GM12878 (cell line): ENCODE data around the gene VPS16. TPM values are rescaled to one million over a fixed set of nuclear protein-coding genes. Genes with fewer than 3 reads are reported as not detected.

ENCODE experiments used
- ATAC-seq: fragments of 200-7000 bp; cut with Tn5 transposase; 3 replicates; pipeline ENCODE4 v1.9.1; 2020; ENCODE audit warnings: mild to moderate bottlenecking, moderate library complexity
- BruUV-seq: library from RNA; stranded (reverse); fragments of 400-500 nt; replicated peaks from 2 replicates; lab custom pipeline; 2021; lab: Mats Ljungman, UMichigan
- CTCF ChIA-PET: fragments of 300-600 bp; sonication (Branson Sonifier 250); formaldehyde crosslinking; extraction: SDS; loops from one replicate; lab custom pipeline; 2021; ENCODE audit warnings: inconsistent platforms; lab: Yijun Ruan, JAX
- POLR2A ChIA-PET: fragments of 350-600 bp; formaldehyde crosslinking; extraction: SDS; loops from one replicate; lab custom pipeline; 2021; ENCODE audit warnings: inconsistent platforms; lab: Charles Lee
- RAD21 ChIA-PET: fragments of 300-600 bp; sonication (Branson Sonifier 250); formaldehyde crosslinking; loops from one replicate; lab custom pipeline; 2023; ENCODE audit warnings: antibody characterized with exemption; ENCODE audit not compliant: unreplicated experiment; lab: Charles Lee
- SMC1A ChIA-PET: fragments of 300-600 bp; sonication (Branson Sonifier 250); formaldehyde crosslinking; loops from one replicate; lab custom pipeline; 2023; ENCODE audit not compliant: unreplicated experiment, uncharacterized antibody; lab: Charles Lee
- DNase-seq: peaks from one replicate; pipeline ENCODE4 v3.0.0-alpha.2; 2011; ENCODE audit warnings: low read depth, low spot score
- FAIRE-seq: peaks from 3 replicates; lab custom pipeline; 2011; peaks lifted over from hg19 to GRCh38; lab: Jason Lieb, UNC
- H2AFZ ChIP-seq: 2 replicates; pipeline ENCODE4 v1.6.0; 2011; ENCODE audit warnings: low read depth, low read length, control low read depth; ENCODE audit not compliant: control insufficient read depth
- H3K27ac ChIP-seq: 2 replicates; pipeline ENCODE4 v1.5.1; 2011; ENCODE audit warnings: control low read depth; ENCODE audit not compliant: control insufficient read depth, insufficient read depth
- H3K27me3 ChIP-seq, 2 experiments: replicated peaks in 1 of 2; 2 replicates each; pipeline versions ENCODE4 v1.6.0 to v1.6.1; 2011; ENCODE audit warnings: low read length in 1 of 2; ENCODE audit not compliant: control insufficient read depth in 2 of 2, insufficient read depth in 2 of 2
- H3K36me3 ChIP-seq, 2 experiments: 2 replicates each; pipeline ENCODE4 v1.5.1; 2011; ENCODE audit warnings: low read length in 1 of 2; ENCODE audit not compliant: control insufficient read depth in 2 of 2, insufficient read depth in 2 of 2
- H3K4me1 ChIP-seq: 2 replicates; pipeline ENCODE4 v1.6.1; 2011; ENCODE audit warnings: mild to moderate bottlenecking, low read length, moderate library complexity, mixed read lengths; ENCODE audit not compliant: control insufficient read depth, insufficient read depth
- H3K4me2 ChIP-seq: 2 replicates; pipeline ENCODE4 v1.6.0; 2011; ENCODE audit warnings: control low read depth; ENCODE audit not compliant: control insufficient read depth, insufficient read depth
- H3K4me3 ChIP-seq: fragments of 200-600 bp; sonication (generic); 2 replicates; pipeline ENCODE4 v1.5.1; 2016
- H3K79me2 ChIP-seq: 2 replicates; pipeline ENCODE4 v1.6.0; 2011; ENCODE audit warnings: low read length; ENCODE audit not compliant: control insufficient read depth, insufficient read depth
- H3K9ac ChIP-seq: 2 replicates; pipeline ENCODE4 v1.8.0; 2011; ENCODE audit warnings: low read length, control low read depth, mixed read lengths; ENCODE audit not compliant: control insufficient read depth, insufficient read depth
- H3K9me3 ChIP-seq: replicated peaks from 3 replicates; pipeline ENCODE4 v1.5.1; 2011; ENCODE audit warnings: mild to moderate bottlenecking, low read length; ENCODE audit not compliant: control insufficient read depth, insufficient read depth
- H4K20me1 ChIP-seq: 2 replicates; pipeline ENCODE4 v1.6.0; 2011; ENCODE audit not compliant: control insufficient read depth, insufficient read depth
- E2F4 ChIP-seq: IDR thresholded peaks from 2 replicates; pipeline ENCODE4 v1.6.1; 2012; ENCODE audit warnings: low read depth, low read length, improper control_type of control experiment
- ETV6 ChIP-seq, 2 experiments: fragments of 450-650 bp in 1 of 2; IDR thresholded peaks in 1 of 2; conservative IDR thresholded peaks in 1 of 2; 2 replicates each; pipeline ENCODE4 v1.6.1; 2014; ENCODE audit warnings: antibody characterized with exemption in 1 of 2, borderline replicate concordance in 1 of 2, low read depth in 1 of 2, mild to moderate bottlenecking in 1 of 2, moderate library complexity in 1 of 2
- MXI1 ChIP-seq: fragments of 150-350 bp; IDR thresholded peaks from 2 replicates; pipeline ENCODE4 v1.6.1; 2011; ENCODE audit warnings: low read depth, mild to moderate bottlenecking, inconsistent platforms, low read length, improper control_type of control experiment
- NBN ChIP-seq: fragments of 450-650 bp; IDR thresholded peaks from 2 replicates; pipeline ENCODE4 v1.6.1; 2016
- PAX8 ChIP-seq: fragments of 450-650 bp; IDR thresholded peaks from 2 replicates; pipeline ENCODE4 v1.6.1; 2017; ENCODE audit warnings: mild to moderate bottlenecking, moderate library complexity
- RBBP5 ChIP-seq: fragments of 200-600 bp; sonication (generic); conservative IDR thresholded peaks from 2 replicates; pipeline ENCODE4 v1.6.1; 2016
- SPI1 ChIP-seq: IDR thresholded peaks from 2 replicates; pipeline ENCODE4 v1.6.1; 2011; ENCODE audit warnings: low read depth, mild to moderate bottlenecking, low read length, moderate library complexity, borderline replicate concordance; ENCODE audit not compliant: insufficient read depth
- YBX1 ChIP-seq: fragments of 450-650 bp; IDR thresholded peaks from 2 replicates; pipeline ENCODE4 v1.6.1; 2016; ENCODE audit warnings: antibody characterized with exemption
- WGBS: methylation state at CpG from one replicate; pipeline ENCODE4 v1.1.6; 2016; ENCODE audit warnings: low lambda C conversion rate; ENCODE audit not compliant: insufficient replicate concordance, insufficient coverage; ENCODE audit errors: missing lambda C conversion rate; 5-methylcytosine and 5-hydroxymethylcytosine counted together
- in situ Hi-C: fragments of 300-500 bp; cut with MboI; formaldehyde crosslinking; loops from 9 replicates; pipeline ENCODE4 v1.14.3; 2018; ENCODE audit warnings: mixed read lengths
- intact Hi-C: fragments of 100-400 bp; cut with micrococcal nuclease; formaldehyde crosslinking; loops from one replicate; pipeline ENCODE4 v1.14.2; 2022; ENCODE audit not compliant: unreplicated experiment
- polyA plus RNA-seq, 11 experiments: library from polyadenylated mRNA; depleted of rRNA in 4 of 11; unstranded in 6 of 11; stranded (reverse) in 5 of 11; fragments of >200 nt; fragmentation: Nextera tagmentation in 4 of 11; fragmentation: Illumina TruSeq in 1 of 11; extraction: Ambion mirVana in 4 of 11; extraction: Trizol in 1 of 11; gene quantifications; 1 replicate in 1 of 11; 2 replicates in 10 of 11; pipeline versions ENCODE4 v1.2.1 to v1.2.3, GENCODE V29; 2011 to 2016; ENCODE audit warnings: inconsistent platforms in 2 of 11, missing spikeins in 2 of 11, low read depth in 1 of 11
- total RNA-seq, 4 experiments: library from RNA; depleted of rRNA in 3 of 4; stranded (reverse); fragments of >200 nt in 3 of 4; fragmentation: Illumina TruSeq in 1 of 4; extraction: Trizol in 1 of 4; gene quantifications; 2 replicates each; pipeline versions ENCODE4 v1.2.1 to v1.2.3, GENCODE V29; 2013 to 2021

The VPS16 gene
- total and polyA plus RNA-seq, 10 of the 15 experiments (the other 5 are each of a cell fraction or from before 2014, with no cell fraction given) = 8.4 to 37.5 (median 26.4) TPM

GRCh38 chr20:2820896-2821869 is 19.4 kb upstream of the VPS16 start:
- intact Hi-C loops = no loop called here
- H3K36me3 ChIP-seq = no peaks in the 10 kb centered on the region
- CTCF ChIA-PET = no interaction called here
- RAD21 ChIA-PET = no interaction called here
- no peaks in the 10 kb centered on the region for H4K20me1 ChIP-seq
- H2AFZ ChIP-seq = no peak overlapping the region
- no peak overlapping the region for H3K27ac ChIP-seq
- no peak overlapping the region for H3K4me3 ChIP-seq
- TF ChIP-seq NBN (no peak), YBX1 (no peak), MXI1 (no peak), SPI1 (no peak), PAX8 (no peak), E2F4 (no peak), RBBP5 (no peak), ETV6 (conservative IDR thresholded peaks at IDR 0.05 in 1 of 2, IDR thresholded peaks at IDR 0.05 in 1 of 2; ENCODE audit: borderline replicate concordance in 1 of 2, low read depth in 1 of 2) (no peak)
- TF ChIP-seq, all 136 proteins: peak for 0
- Histone ChIP-seq H3K79me2 (no peaks in the 10 kb centered on the region), H3K9ac (no peak overlapping the region), H3K27me3 (no peaks in the 10 kb centered on the region), H3K4me1 (no peaks in the 10 kb centered on the region), H3K4me2 (no peak overlapping the region), H3K9me3 (no peaks in the 10 kb centered on the region)
- FAIRE-seq = no peak
- ChIA-PET SMC1A (interaction anchor here (1.5 kb wide), 1 partner anchor 9 kb away, joined by 4 read pairs; no protein-coding TSS in a partner anchor), POLR2A (no interaction called here)
- WGBS = 45% methylated on average over 62 of the region's 68 CpGs
- ATAC-seq = no peak
- BruUV-seq = no TSS peak
- DNase-seq = no peak
- in situ Hi-C loops = loop anchor here (5.0 kb wide), 1 partner anchor 1216 kb away; no protein-coding TSS in a partner anchor
